GM21528 (cell line): ENCODE measurements around the gene GPC6.

ENCODE experiments used
- ATAC-seq: cut with Tn5 transposase; IDR thresholded peaks from one replicate; pipeline ENCODE4 v1.9.1; 2021; ENCODE audit warnings: mild to moderate bottlenecking, moderate library complexity; ENCODE audit not compliant: unreplicated experiment, low FRiP score

The GPC6 gene

GRCh38 chr13:93361703-93362102 is 135.1 kb downstream of the GPC6 start:
- no peak for ATAC-seq

GRCh38 chr13:93364166-93364565 is 137.6 kb downstream of the GPC6 start:
- no peak for ATAC-seq

- ATAC-seq: no peak
These were observed 141.7 kb downstream of the GPC6 start for GRCh38 chr13:93368296-93368695.

DNA sequence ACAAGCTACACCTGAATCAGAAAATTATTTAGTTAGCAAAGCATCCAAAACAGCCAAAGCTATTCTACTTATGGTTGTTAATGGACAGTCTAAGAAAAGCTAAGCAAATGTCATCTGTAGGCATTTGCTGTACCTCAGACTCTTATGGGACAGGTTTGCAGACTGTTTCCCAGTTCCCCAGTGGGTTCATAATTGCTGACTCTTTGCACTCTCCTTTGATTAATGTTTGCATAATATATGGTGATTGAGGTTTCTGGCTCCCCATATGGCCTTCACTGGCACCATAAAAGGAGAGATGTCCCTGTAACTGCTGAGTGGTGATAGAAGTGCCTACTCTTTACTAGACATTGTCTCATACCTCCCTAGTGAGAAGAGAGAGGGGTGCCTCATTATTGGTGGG is 142.1 kb downstream of the GPC6 start:
- no peak for ATAC-seq

DNA sequence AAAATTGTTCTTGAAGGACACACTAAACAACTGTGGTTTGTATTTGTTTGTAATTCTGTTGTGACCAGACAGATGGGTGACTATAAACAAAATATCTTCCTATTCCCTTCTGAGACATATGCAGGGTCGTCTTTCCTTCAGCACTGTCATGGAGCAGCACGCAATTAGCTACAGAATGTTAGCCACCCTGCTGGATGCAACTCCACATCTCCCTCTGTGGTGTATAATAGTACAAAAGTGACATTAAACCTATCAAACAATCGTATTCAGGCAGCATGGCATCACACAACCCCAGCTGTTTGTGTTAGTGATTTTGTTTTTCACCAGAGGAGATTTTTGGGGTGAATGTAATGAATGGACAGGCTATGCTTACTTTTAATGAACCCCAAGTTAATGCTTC is 146.2 kb downstream of the GPC6 start:
- no peak for ATAC-seq

DNA sequence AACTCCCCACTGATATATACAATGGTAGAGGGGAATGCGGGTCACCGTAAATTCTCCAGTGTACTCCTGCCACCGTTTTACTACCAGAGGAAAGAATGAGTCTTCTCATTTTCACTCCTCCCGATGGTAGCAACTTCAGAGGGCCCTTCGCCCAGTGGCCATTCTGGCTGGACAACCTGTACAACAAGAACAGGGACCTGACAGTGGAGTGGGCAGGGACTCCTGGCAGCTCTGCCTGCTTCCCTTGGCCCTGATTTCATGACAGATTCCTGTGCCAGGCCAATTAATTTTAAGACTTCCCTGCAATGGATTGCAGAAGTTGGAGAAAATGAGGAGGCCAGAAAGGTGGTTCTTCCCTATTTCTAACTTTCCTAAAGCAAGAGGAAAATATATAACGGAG is 148.9 kb downstream of the GPC6 start:
- ATAC-seq: no peak

- no peak for ATAC-seq
These were observed 150.6 kb downstream of the GPC6 start for GRCh38 chr13:93377196-93377595.

DNA sequence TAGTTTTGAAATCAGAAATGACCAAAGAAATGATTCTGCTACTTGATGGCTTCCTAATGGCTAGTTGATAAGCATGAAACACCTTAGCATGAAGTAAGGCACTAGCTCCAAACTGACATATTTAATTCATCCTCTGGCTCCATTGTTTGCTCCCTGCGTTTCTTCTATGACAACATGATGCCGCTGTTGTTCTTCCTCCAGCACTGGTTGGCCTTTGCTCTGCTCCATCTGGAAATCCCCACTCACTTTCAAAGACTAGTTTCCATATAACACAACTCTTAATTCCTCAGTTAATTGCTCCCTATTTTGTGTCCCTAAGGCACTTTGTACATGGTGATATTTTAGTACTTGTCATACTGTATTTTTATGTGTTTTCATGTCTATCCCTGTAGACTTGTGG is 151.6 kb downstream of the GPC6 start:
- ATAC-seq: no peak

DNA sequence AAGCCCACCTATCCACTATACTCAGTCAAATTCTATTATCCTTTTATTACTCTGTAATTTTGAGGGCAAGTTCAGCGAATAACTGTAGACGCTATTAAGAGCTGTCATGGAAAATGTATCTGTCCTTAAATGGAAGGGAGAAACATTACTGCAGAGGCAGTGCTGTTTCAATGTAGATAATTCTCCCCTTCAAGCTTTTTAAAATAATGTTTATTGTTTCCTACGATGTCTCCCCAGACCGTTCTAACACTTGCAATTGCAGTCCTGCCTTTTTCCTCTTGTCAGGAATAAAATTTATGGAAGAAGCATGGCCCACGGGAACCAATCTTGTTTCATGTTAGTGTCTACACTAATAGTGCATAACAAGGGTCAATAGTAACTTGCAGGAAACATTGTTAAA is 159.5 kb downstream of the GPC6 start:
- ATAC-seq: no peak

DNA sequence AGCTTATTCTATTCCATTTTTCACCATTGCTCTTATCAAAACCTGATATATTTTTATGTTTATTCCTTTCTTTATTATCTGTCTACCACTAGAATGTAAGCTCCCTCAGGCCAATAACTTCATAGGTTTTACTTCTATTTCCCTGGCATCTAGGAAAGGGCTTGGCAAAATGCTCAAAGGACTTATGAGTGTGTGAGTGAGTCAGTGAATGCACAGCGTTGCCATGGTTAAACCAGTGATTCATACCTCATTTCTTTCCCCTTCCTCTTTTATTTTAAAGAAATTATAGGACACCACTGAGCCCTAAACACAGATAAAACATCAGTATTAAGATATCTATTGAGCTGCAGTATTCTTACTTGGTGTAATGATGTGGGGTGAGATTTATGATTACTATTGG is 162.1 kb downstream of the GPC6 start:
- no peak for ATAC-seq

DNA sequence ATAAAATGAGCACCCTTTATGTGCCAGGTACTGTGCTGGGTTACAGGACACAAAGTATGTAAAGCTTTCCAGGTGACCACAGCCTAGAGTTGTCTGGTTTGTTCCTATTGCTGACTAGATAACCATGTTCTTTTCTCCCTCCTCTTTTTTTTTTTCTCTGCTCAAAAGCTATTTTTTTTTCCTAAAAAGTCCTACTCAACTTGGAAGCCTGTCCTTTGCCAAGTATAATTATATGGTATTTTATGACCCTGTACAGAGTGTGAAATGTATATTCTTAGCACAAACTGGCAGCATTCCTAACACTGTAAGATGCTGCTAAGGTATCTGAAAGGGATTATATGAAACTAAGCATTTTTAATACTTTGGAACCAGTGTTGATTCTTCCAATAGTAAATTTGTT is 171.0 kb downstream of the GPC6 start:
- no peak for ATAC-seq

DNA sequence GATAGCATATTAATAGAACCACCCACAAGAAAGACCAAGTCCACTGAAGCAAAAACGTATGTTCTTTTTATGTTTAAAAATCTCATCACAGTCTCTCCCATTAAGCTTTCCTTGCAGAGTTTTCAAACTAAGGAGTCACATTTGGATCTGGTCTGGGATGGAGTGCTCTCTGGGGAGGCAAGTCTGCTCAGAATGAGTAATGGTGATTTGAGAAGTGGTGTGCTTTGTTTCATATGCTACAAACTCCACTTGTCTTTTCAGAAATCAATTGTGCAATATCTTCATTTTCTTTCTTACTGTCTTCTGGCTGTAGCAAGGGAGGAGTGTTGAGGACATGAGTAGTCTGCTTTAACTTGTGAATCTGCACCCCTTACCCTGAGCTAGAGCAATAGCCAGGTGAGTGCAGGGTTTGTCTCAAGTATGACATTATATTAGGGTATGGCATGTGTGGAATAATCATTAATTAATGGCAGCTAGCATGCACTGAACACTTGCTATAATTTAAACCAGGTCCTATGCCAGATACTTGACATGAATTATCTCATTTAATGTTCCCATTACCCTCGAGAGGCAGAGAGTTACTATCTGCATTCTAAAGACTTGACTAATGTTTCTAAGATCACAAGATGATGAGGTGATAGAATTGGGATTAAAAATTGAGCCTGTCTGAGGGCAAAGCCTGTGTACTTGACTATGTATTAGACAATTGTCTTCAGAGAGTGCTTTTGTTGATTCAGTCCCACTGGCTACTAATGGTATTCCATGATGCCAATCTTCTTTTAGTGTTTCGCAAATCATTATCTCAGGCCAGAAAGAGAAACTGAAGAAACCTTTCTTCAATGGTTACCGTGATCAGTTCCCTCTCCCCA is 171.8 kb downstream of the GPC6 start:
- ATAC-seq: no peak

- no peak for ATAC-seq
These were observed 172.6 kb downstream of the GPC6 start for GRCh38 chr13:93399212-93399611.

- no peak for ATAC-seq
These were observed 179.5 kb downstream of the GPC6 start for GRCh38 chr13:93406136-93406535.

DNA sequence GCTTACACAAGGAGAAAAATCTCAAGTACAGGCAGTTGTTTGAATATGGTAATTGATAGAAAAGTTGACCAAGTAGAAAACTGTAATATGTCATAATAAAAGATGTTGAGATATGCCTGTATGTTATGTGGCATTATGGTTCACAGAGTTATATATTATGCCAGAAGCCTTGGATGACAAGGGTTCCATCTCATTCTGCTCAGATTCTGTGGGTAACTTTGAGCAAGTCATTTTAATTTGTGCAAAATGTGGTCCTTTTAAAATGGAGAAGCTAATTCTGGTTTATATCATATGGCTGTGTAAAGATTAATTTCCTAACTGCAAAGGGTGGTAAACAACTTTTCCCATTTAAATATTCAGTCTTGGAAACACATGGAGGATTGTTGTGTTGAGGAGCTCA is 180.9 kb downstream of the GPC6 start:
- no peak for ATAC-seq

DNA sequence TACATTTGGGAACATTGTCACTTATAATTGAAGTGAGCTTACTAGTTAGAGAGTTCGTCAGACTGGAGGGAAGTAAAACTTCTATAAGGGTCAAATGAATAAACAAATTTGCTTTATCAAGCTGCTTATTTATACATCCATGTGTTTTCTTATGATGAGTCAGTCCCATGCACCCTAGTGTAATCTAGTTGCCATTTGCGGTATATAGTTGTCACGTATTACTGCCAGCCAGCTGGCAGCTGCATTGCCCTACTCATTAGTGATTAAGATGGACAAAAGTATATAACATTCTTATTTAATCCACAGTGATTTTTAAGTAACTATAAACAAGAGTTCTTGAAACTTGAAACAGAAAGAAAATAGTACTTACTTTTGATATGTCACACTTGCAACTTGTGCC is 182.4 kb downstream of the GPC6 start:
- no peak for ATAC-seq

- no peak for ATAC-seq
These were observed 183.2 kb downstream of the GPC6 start for GRCh38 chr13:93409816-93410215.

DNA sequence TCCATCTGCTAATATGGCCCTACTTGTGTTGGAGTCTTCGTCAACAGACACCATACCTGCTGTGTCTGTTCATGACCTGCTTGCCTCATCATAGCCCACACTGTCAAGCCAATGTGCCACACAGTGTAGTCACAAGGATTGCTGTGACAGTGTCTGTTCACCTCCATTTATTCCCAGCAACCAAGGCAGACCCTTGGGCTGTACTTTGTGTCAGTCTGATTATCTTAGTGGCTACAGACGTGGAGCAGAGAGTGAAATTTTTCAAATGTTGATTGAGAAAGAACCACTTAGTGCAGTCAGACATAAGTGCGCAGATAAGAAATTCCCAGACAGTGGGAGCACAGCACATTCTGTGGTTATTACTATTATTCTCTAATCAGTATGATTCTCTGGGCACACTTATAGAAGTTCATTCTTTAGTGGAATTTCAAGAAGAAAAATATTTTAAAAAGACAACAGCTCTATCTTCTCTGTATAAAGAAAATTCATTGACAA is 184.6 kb downstream of the GPC6 start:
- no peak for ATAC-seq

GRCh38 chr13:93412676-93413075 is 186.1 kb downstream of the GPC6 start:
- no peak for ATAC-seq

- ATAC-seq: no peak
These were observed 187.5 kb downstream of the GPC6 start for GRCh38 chr13:93413972-93414717.

DNA sequence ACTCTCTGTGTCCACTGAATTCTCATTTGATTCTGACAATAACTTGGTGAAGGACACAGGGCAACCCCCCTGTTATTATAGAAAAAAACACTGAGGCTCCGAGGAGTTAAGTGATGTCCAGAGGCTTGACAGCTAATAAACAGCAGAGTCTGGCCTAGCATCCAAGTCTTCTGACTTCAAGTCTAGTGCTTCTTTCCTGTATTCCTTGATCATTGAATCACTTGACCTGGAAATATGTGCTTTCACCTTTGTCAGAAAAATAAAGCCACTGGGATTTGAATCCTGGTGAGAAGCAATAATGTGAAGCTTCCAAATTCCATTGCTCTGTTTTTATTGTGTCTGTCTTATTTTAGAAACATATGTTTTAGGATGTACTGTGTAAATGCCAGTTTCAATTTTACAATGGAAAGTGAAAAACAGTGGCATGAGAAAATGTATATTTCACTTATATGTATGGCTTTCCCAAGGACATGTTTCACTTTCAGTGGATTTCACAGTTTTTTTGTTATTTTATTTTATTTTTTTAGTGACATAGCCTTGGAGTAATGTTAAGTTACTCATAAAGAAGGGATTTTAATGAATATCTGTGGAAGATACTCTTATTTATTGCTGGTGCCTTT is 190.2 kb downstream of the GPC6 start:
- no peak for ATAC-seq
